Measurements from ENCODE around the gene RARS1.

- TF ChIP-seq HMGA2 (CRISPR knock-in tag; IDR thresholded peaks at IDR 0.05) (no peak), ZNF232 (CRISPR knock-in tag; IDR thresholded peaks at IDR 0.05) (no peak), CTCF (IDR thresholded peaks at IDR 0.05) (no peak), NR2C2 (CRISPR knock-in tag; IDR thresholded peaks at IDR 0.05) (no peak), ATF2 (CRISPR knock-in tag; IDR thresholded peaks at IDR 0.05; ENCODE audit: borderline replicate concordance, low read depth) (no peak), TCF7 (CRISPR knock-in tag; IDR thresholded peaks at IDR 0.05; ENCODE audit: low read depth) (no peak), JUN (CRISPR knock-in tag; IDR thresholded peaks at IDR 0.05) (no peak), ZNF512 (CRISPR knock-in tag; IDR thresholded peaks at IDR 0.05; ENCODE audit: borderline replicate concordance) (no peak), ATF3 (CRISPR knock-in tag; conservative IDR thresholded peaks at IDR 0.05) (no peak), AFF4 (CRISPR knock-in tag; IDR thresholded peaks at IDR 0.05; ENCODE audit: borderline replicate concordance) (no peak), AR (CRISPR knock-in tag; IDR thresholded peaks at IDR 0.05) (no peak), ZNF425 (CRISPR knock-in tag; conservative IDR thresholded peaks at IDR 0.05) (no peak), OVOL2 (CRISPR knock-in tag; IDR thresholded peaks at IDR 0.05; ENCODE audit: borderline replicate concordance) (no peak), HMGXB4 (CRISPR knock-in tag; IDR thresholded peaks at IDR 0.05) (no peak)
These were observed 21.6 kb upstream of the RARS1 start for GRCh38 chr5:168464641-168465040.
